Prostate gland (tissue), 2 donors: ENCODE measurements around the gene GMPPA.

Experiments
- CTCF ChIP-seq, 4 experiments: fragments of 200-600 bp in 2 of 4; fragments of 450-650 bp in 2 of 4; sonication (generic) in 2 of 4; IDR thresholded peaks; 1 replicate in 3 of 4; 2 replicates in 1 of 4; pipeline ENCODE4 v1.5.1; 2016 to 2019; ENCODE audit warnings: antibody characterized with exemption in 4 of 4, mild to moderate bottlenecking in 2 of 4, moderate library complexity in 2 of 4
- POLR2A ChIP-seq: fragments of 450-650 bp; IDR thresholded peaks from one replicate; pipeline ENCODE4 v1.6.1; 2016; ENCODE audit warnings: antibody characterized with exemption, mild to moderate bottlenecking
- POLR2AphosphoS5 ChIP-seq: sonication (generic); formaldehyde crosslinking; IDR thresholded peaks from one replicate; pipeline ENCODE4 v1.6.1; 2017; ENCODE audit warnings: antibody characterized with exemption

DNA sequence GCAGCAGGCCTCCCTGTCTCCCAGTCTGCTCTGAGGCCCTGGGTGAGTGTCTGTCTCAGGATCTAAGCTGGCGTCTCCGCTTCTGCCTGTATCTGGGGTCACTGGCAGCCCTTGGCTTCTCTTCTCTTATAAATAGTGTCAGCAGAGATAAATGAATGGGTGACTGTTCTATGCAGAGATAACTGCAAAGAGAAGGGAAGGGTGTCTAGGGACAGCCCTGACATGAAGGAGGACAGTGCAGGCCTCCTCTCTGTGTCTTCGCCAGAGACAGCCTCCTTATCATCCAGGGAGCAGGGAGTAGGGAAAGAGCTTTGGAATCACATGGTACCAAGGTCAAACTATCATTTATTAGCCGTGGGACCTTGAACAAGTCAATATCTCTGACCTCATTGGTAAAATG is 28.3 kb upstream of the GMPPA start:
- TF ChIP-seq POLR2AphosphoS5, result no peak
- TF ChIP-seq CTCF (IDR thresholded peaks at IDR 0.05), result no peak
- TF ChIP-seq POLR2A, result no peak
